GM19324 (cell line): ENCODE data around the gene CHAF1A.

Source experiments
- ATAC-seq: cut with Tn5 transposase; IDR thresholded peaks from one replicate; pipeline ENCODE4 v1.9.1; 2021; ENCODE audit warnings: mild to moderate bottlenecking, moderate library complexity; ENCODE audit not compliant: unreplicated experiment, low FRiP score

The CHAF1A gene

GRCh38 chr19:4400135-4400936 lies 2.1 kb upstream of the CHAF1A start, which contains the start of gene SH3GL1:
SH3GL1 (minus strand) TSS chr19:4400547; CDS start chr19:4400368, 179 bp downstream.
- peak; percentile 78 for ATAC-seq

GRCh38 chr19:4401769-4402170 lies 670 bp upstream of the CHAF1A start:
- no peak for ATAC-seq

- no peak for ATAC-seq
Measured at GRCh38 chr19:4403005-4403761, 743 bp downstream of the CHAF1A start.

GRCh38 chr19:4405977-4406376 lies 3.5 kb downstream of the CHAF1A start:
- no peak for ATAC-seq

- ATAC-seq: no peak
Measured at GRCh38 chr19:4406626-4407025, 4.2 kb downstream of the CHAF1A start.

DNA sequence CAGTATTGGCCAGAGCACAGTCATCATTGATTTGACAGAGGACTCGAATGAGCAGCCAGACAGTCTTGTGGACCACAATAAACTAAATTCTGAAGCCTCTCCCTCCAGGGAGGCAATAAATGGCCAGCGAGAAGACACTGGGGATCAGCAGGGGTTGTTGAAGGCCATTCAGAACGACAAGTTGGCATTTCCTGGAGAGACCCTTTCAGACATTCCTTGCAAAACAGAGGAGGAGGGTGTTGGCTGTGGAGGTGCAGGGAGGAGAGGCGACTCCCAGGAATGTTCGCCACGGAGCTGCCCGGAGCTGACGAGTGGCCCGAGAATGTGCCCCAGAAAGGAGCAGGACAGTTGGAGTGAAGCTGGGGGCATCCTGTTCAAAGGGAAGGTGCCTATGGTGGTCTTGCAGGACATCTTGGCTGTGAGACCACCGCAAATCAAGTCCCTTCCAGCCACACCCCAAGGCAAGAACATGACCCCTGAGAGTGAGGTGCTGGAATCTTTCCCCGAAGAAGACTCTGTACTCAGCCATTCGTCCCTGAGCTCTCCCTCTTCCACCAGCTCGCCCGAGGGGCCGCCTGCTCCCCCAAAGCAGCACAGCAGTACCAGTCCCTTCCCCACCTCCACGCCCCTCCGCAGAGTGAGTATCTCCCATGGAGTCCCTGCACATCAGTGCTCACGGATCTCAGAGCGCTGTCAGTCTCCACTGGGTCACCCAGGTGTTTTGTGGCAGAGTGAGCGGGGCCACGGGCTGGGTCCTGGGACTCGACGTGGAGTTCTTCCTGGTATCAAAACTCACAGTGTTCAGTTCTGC lies 6.9 kb downstream of the CHAF1A start:
- no peak for ATAC-seq

DNA sequence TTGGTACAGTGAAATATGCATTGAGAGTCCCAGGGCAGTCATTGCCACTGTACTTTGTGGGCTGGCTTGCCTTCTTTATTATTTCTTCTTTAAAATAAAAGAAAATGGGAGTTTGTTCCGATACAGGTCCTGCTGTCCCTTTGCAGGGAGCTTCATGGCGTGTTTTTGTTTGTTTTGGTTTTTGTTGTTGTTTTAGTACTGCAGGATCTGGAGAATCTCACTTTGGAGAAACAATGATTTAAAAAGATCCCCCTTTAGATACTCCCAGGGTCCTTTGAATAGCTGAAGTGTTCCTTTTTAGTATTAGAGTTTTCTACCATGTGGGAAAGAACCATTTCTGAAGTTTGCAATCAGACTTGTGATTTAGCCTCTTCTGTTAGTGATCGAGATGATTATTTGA lies 11.1 kb downstream of the CHAF1A start:
- ATAC-seq: no peak

- ATAC-seq: no peak
Measured at GRCh38 chr19:4414144-4414799, 11.8 kb downstream of the CHAF1A start.

GRCh38 chr19:4414800-4415321 lies 12.4 kb downstream of the CHAF1A start:
- ATAC-seq: no peak

DNA sequence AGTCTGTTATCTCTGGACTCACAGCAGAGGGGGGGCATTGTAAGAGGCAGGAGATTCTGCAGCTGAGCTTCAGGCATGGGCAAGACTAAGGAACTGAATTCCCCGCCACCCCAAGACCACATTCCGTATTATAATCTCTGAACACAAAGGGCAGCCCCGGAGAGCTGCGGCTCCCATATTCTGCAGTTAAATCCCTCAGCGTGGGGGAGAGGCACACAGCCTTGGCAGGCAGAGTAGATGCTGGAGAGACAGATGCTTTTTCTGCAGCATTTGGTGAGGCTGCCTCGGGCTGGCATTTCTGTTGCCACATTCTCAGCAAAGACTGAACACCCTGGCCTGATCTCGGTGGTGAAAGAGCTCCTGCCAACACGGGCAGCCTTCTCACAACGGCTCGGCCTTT lies 12.9 kb downstream of the CHAF1A start:
- ATAC-seq: no peak

DNA sequence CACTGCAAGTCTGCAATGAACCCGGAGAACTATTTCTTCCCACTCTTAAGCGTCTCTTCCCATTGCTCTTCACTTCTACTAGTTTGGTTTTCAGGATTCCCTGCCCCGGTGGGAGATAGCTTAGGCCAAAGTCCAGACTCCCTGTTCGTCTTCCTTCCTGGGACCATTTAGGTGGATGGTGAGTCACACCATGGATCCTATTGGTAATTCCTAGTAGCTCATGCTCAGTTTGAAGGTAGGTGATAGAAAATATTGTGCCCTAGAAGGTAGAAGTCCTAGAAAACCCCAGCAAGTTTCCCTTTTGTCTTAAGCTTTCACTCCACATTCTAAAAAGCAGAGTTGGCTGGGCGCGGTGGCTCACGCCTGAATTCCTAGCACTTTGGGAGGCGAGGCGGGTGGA lies 13.8 kb downstream of the CHAF1A start:
- no peak for ATAC-seq

- no peak for ATAC-seq
Measured at GRCh38 chr19:4423416-4424126, 21.1 kb downstream of the CHAF1A start.

DNA sequence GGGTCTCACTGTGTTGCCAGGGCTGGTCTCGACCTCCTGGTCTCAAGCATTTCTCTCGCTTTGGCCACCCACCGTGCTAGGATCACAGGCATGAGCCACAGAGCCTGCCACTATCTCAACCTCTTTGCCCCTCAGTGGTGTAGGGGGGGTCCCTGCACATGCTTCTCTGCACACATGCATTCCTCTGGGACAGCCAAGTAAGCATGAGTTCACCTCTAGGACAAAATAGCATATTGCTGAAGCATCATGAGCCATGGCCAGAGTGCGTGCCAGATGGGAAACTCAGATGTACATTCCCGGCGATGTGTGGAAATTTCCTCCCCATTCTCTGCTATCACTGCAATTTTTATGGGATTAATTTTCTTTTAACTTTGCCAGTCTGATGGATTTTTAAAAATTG lies 23.1 kb downstream of the CHAF1A start:
- ATAC-seq: no peak

DNA sequence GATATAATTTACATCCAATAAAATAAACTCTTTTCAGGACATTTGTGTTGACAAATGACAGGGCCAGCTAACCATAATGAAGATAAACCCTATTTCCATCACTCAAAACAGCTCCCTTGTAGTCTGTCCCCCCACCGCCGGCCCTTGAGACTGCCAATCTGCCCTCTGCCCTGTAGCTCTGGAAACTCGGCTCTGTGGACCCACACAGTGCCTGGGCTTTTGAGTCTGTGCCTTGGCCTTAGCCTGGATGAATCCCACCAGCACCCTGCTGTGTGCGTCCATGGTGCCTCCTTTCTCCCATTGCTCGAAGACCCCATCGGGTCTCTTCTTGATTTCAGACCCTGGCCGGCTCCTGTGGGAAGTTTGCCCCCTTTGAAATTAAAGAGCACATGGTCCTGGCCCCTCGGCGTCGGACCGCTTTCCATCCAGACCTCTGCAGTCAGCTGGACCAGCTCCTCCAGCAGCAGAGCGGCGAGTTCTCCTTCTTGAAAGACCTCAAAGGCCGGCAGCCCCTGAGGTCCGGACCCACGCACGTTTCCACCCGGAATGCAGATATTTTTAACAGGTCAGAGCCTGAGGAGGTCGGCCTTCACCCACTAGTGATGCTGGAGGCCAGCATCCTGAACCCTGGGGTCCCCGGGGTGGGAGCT lies 26.0 kb downstream of the CHAF1A start:
- no peak for ATAC-seq

GRCh38 chr19:4429256-4429655 lies 26.8 kb downstream of the CHAF1A start:
- ATAC-seq: no peak

DNA sequence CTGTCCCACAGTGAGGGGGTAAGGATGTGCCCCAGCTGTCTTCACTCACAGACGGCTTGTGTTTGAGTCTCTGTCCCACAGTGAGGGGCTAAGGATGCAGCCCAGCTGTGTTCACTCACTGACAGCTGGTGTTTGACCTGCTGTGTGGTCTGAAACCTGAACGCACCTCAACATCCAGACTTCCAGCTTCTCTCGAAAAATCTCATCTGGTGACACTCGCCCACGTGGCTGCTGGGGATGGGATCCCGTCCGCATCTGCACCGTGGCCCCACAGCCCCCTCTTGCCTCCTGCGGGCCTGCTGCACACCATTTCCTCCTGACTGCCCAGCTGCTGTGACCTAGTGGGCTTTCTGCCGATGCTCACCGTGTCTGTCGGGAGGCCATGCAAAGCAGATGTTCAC lies 27.3 kb downstream of the CHAF1A start:
- no peak for ATAC-seq

DNA sequence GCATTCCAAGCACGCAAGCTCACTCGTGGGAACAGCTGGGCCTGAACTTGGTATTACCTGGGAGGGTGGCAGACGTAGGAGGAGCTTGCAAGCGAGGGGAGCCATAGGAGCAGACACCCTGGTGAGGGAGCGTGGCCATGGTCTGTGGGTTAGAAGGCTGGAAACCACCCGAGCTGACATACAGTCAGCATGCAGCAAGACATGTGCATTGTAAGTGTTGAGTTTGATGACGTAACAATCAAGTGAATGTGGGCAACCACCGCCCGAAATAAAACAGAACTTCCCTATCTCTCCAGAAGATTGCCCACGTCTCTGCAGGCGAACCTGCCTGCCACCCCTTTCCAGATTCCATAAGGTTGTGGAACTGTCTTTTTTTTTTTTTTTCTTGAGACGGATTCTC lies 28.3 kb downstream of the CHAF1A start:
- ATAC-seq: no peak

DNA sequence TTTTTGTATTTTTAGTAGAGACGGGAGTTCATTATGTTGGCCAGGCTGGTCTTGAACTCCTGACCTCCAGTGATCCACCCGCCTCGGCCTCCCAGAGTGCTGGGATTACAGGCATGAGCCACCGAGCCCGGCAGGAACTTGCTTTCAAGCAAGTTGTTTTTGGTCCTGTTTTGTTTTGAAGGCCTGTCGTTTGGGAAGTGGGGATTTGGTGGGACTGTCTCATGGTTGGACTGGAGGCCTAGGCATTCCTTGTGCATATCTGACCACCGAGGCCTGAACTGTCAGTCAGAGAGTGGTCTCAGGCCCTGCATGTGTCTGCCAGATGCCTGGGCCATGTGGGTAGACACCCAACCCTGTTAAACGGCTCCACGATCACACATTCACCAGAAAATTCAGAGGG lies 28.9 kb downstream of the CHAF1A start:
- no peak for ATAC-seq
